Activated gamma-delta T cell (primary cell): ENCODE results near the gene GMEB2.
A peak's percentile ranks its signal among the peaks of the same experiment; 100 is the strongest.

Source experiments
- DNase-seq: peaks from one replicate; lab custom pipeline; 2025; lab: John Stamatoyannopoulos, UW

The GMEB2 gene

DNA sequence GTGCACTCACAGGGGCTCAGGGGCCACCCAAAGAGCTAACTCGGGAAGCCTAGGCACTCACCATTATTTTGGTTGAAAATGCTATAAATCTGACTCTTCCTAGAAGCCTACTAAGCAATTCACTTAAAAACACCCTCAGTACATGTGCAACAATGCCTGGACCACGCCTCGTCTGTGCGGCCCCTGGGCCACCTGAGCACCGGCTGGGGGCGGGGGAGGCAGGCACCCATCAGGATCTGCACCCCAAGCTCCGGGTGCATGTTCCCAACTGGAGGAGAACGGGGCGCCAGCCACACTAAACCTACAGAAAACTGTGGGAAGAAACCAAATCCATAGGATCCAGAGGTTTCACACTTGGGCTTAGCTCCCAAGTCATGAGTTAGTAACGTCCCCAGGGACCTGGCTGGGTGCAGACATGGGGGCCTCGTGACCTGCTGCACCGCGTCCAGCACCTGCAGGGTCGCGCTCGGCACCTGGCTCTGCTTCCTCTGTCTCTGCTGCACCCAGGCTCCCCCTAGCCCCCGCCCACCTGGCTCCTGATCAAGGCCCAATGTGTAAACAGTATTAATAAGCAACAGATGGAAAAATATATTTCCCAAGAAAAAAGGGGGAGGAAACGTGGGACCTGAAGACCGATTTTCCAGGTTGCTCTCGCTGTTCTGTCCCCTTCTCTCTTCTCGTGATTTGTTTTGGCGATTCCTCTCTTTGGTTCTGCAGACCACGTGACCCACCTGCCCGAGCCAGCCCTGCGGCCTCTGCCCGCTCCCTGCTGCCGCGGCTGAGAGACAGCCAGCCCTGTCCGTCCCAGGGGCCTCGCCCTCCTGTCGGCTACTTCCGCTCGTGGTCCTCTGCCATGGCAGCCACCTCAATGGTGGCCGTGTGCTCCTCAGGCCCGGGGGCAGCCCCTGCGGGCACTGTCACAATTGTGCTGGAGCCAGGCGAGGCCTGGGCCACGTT, 37.4 kb downstream of the GMEB2 start:
- no peak for DNase-seq

DNA sequence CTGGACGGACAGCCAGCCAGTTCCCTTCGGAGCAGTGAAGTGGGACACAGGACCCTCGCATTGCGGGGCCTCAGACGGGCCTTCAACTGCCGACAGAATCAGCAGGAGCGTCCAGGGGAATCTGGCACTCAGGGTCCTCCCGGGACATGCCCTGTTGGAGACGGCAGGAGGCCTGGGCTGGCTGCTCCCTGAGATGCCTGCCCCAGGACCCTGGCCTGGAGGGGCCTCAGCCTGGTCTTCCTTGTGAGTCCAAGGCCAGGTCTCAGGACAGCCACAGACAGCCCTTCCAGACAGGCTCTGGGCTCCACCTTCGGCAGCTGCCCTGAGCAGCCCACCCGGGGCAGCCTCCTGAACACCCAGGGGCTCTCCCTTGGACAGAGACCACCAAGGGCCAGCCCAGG, 38.3 kb downstream of the GMEB2 start:
- DNase-seq: no peak

DNA sequence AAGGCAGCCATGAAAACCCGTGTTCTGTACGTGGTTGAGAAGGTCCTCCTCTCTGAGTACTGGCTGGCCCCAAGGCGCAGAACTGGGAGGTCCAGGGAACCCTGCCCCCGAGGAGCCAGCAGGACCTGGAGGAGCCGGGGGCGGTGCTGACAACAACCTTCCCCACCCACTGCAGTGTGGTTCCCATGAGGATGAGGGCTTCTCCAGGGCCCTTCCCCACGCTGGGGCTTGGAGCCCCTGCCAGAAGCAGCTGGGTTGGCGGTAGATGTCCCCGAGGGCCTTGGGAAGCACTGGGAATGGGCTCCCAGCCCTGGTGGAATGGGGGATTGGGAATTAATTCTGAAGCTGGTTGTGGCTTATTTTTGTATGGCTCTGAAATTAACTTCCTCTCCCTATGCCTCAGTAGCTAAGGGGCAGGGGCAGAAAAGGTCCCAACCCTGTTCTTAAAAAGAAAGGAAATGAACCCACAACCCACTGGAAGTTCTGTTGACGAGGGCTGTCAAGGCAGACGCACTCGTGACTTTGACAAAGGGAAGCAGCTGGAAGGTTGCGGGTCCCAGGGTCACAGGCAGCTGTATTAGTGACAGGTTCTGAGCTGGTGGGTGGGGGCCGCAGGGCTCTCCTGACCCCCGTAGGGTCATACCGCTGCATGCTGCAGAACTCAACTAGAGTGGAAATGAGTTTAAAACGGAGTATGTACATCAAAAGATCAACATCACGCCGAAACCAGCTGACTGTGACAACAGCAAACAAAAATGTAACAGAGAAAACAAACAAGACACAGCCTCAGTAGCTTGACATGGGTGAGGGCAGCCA, 38.9 kb downstream of the GMEB2 start:
- DNase-seq: no peak

DNA sequence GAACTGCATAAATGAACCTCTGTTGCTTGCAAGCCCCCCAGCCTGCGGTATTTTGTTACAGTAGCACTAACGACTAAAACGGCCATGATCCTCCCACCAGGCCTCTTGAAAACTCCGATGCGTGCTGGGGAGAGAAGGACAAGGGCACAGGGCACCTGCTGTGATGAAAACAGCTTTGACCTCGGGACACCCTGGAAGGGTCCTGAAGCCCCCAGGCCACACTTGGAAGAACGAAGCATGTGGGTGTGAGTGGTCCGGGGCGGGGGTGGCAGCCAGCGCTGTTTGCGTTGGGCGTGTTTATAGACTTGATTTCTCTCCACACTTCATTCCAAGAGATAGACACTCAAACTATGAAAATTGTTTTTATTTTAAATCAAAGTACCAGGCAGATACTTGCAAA, 39.6 kb downstream of the GMEB2 start:
- DNase-seq: no peak

DNA sequence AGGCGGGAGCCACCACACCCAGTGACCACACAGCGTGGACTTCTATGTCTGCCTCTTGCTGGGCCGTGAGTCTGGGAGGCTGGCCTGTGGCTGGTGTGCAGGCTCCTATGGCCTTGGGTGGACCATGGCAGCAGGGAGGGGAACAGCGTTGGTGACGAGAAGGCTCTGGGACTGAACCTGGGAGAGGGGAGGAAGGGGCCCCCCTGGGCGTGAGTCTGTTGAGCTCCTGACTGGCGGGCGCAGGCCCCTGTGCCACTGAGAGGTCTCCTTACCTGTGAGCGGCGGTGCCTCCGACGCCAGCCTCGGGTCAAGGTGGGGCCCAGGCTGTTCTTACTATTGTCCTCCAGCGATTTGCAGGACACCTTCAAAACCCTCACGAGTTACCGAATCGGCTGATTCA, 40.1 kb downstream of the GMEB2 start:
- DNase-seq: no peak

DNA sequence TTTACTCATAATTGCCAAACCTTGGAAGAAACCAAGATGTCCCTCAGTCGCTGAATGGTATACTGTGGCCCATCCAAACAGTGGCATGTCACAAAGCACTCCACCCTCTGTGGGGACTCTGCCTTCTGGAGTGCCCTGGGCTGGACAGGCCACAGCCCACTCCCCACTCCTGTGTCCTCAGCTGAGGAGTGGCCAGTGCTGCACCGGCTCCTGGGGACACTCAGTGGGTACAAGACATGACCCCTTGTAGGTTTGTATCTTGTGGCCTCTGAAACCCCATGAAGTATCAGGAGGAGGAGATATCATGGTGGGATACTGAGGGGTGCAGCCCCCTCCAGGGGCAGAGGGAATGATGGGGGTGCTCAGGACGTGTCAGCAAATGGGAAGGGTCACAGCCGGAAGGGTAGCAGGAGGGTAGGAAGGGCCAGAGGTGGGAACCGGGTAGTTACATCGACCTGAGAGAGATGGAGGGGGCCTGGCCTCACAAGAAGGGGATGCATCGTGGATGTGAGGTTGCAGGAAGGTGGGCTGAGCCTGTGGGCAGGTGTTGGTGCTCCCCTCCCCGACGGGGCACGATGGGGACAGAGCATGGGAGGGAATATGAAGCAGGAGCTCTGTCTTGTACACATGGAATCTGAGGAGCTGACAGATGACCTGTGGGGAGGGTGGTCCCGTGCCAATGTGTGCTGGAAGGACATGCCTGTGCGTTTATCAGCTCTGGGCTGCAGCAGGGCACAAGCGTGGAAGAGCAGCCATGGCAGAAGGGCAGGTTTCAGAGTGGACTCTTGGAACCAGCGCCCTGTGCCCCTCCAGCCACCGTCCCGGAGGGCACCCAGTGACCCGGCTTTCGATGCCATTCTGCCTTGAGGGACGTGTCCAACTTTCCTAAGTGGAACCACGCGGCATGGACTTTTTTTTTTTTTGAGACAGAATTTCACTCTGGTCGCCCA, 41.0 kb downstream of the GMEB2 start:
- no peak for DNase-seq

DNA sequence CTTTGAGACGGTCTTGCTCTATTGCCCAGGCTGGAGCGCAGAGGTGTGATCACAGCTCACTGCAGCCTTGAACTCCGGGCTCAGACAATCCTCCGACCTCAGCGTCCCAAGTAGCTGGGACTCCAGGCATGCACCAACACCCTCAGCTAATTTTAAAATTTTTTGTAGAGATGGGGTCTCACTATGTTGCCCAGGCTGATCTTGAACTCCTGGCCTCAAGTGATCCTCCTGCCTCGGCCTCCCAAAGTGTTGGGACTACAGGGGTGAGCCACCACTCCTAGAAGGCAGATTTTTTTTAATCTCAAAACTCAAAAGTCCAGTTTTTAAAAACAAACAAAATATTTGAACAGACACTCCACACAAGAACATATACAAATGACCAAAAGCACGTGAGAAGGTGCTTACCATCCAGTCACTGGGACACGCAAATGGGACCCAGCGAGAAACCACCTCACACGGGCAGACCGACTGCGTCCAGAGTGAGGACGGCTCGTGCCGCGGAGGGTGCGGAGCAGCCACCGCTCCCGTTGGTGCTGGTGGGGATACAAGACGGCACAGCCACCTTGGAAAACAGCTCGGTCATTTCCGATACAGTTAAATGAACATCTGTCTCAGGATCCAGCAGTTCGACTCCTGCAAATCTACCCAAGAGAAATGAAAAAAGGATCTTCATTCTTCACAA, 44.4 kb downstream of the GMEB2 start:
- no peak for DNase-seq

DNA sequence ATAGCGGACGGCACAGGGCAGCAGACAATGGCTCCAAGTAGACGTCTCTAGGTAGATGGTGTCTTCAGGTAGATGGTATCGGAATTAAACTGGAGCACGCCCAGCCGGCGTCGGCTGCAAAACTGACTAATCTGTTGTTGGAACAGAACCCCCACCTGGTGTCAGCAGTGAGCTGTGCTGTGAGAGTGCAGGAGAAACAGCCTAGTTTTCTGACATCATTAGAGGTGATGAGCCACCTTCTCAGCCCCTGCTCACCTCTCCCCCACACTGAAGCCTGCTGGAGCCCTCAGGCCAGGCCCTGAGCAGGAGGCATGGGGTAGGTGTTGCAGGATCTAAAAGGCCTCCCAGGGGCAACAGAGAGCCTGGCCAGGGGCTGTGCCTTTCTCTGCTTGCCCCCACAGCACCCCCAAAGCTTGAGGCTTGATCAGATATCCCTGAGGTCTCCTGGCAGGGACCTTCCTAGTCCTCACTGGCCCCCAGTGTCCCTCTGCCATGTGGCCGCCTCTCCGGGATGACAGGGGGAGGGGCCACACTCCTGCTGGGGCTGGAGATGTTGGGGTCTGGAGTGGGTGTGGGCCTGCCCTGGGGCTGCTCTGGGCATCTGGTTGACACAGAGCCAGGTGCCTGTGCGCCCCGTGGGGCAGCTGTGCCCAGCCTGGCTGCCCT, 46.0 kb downstream of the GMEB2 start:
- no peak for DNase-seq

DNA sequence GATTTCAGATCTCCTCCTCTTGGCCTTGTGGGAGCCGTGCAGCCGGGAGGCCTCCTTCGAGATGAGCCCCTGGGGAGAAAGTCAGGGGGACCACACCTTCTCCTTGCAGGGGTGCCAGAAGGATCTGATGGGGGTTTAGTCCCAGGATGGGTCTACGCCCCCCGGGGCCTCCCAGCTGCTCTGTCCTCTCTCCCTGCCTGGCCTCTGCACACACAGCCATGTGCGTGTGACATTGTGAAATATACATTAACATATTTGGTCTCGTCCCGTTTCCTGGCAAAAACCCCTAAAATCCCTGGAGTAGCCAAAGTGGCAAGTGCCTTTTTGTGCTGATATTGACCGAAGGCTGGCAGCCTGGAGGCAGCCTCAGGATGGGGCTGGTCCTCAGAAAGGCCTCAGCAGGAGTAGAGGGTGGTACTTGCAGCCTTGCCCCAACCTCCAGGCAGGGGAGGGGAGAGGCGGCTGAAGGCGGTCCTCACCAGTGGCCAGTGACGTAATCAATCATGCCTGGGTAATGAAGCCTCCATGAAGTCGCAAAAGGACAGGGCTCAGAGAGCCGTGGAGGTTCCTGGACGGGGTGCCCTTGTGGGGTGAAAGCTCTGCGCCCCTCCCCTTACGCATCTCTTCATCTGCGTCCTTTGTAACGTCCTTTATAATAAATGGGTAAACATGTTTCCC, 47.7 kb downstream of the GMEB2 start:
- DNase-seq: no peak

DNA sequence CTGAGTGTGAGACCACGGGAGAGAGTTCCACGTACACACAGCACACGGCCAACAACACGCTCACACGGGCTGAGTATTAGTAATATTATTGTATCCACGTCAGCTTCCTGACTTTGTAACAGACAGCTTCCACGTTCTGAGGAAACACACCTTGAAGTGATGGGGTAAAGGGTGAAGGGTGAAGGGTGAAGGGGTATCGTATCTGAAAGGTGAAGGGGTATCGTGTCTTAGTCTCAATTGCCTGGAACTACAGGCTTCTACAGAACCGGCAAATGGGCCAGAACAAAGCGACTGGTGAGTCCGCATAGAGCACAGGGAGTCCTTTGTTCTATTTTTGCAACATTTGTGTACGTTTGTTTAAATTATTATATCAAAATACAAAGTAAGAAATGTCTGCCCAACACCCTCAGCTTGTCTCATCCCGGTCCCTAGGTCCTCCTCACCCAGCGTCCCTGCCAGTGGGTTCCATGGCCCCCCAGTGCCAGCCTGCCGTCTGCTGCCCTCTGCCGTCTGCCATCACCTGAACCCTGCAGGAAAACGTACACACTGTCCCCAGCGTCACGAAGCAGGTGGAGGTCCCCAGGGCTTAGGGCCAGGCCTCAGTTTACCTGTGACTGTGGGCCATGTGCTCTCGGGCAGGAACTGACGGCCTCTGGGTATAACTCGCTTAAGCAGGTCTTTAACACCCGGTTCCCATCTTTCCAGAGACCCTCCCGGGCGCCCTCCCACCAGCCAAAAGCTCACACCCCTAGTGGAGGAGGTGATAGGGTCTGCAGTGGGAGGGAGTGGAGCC, 48.5 kb downstream of the GMEB2 start:
- no peak for DNase-seq

DNA sequence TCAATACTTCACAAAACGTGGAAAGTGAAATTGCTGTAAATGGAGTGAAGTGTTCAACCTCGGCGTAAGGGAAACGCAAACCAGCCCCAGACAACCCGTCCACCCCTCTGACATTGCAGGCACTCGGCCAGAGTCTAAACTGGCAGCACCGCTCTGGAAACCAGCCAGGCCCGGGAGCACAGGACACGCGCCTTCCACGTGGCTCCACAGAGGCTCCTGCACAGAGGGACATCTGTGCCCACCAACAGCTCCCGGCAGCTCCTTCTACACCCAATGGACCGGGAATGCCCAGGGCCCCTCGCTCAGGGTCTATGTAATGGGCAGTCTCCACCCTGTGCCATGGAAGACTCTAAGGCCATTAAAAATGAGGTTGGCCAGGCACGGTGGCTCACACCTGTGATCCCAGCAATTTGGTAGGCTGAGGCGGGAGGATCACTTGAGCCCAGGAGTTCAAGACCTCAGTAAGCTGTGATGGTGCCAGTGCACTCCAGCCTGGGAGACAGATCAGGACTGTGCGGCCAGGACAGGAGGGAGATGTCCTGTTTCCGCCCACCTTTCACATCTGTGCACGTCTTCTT, 49.5 kb downstream of the GMEB2 start:
- no peak for DNase-seq

DNA sequence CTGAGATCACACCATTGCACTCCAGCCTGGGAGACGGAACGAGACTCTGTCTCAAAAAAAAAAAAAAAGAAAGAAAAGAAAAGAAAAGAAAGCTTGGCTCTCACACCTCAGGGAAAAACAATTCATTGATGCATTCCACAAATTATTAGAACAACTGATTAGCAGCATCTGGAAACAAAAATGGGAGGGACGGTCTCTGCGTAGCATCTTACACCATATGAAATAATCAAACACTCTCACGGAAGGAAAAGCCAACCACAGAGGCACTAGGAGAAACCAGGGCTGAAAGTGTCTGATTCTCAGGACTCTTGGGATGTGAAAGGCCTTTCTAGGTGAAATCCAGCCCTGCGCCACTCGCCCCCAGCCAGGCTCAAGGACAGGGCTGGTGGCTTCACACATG, 50.6 kb downstream of the GMEB2 start:
- DNase-seq: no peak

DNA sequence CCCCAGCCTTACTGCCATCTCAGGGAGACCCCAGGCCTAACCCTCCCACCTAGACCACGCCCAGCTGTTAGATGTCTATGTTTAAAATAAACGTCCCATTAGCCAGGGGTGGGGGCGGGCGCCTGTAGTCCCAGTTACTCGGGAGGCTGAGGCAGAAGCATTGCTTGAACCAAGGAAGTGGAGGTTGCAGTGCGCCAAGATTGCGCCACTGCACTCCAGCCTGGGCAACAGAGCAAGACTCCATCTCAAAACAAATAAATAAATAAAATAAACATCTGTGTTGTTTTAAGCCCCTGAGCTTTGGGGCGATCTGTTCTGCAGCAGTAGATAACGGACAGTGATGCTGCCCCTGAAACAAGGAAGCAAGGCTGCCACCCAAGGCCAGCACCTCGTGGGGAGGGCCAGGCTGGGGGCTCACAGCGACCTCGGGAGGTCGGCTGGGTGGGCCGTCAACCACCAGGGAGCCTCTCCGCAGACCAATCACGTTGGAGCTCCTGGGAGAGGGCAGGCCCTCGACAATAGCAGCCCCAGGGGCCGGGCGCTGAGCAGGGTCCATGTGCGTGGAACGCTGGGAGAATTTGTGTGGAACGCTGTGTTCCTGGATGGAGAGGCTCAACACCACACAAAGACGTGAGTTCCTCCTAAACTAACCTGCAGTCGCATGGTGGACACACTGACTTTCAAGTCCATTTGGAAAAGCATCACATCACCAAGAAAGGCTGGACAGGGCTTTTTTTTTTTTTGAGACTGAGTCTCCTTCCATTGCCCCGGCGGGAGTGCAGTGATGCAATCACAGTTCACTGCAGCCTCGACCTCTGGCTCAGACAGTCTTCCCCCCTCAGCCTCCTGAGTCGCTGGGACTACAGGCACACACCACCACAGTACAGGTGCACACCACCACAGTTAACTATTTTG, 51.8 kb downstream of the GMEB2 start:
- DNase-seq: no peak

DNA sequence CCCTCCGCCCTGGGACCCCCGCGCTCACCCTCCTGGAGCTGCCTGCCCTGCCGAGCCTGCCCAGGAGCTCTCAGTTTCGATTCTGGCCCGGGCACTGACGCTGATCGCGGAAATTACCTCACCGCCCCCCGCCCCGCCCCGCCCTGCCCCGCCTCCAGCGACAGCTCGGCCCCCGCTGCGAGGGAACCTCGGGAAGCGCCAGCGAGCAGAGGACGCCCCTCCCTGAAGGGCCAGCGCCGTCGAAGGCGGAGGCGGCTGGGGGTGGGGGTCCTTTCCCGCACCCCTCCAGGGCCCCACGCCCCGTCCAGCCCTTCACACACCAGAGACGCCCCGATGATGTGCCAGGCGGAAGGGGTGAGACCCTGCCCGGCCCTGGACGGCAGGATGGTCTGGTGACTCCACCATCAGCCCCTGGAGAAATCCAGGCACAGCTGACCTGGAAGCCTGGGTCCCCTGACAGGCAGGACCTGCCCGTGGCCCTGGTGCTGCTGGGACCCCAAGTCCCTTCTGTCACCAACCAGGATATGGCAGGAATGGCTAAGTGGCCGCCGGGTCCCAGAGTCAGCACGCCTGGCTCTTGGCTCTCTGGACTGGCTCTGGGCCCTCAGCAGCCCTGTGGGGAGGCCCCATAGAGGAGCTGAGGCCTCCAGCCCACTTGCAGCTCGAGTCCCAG, 52.6 kb downstream of the GMEB2 start, which contains the start of gene HELZ2:
HELZ2 (minus strand) TSS at position 84 of the 673 bp plus-strand sequence. CDS start 1,854 bp downstream, outside the sequence.
- DNase-seq: peak; percentile 46

DNA sequence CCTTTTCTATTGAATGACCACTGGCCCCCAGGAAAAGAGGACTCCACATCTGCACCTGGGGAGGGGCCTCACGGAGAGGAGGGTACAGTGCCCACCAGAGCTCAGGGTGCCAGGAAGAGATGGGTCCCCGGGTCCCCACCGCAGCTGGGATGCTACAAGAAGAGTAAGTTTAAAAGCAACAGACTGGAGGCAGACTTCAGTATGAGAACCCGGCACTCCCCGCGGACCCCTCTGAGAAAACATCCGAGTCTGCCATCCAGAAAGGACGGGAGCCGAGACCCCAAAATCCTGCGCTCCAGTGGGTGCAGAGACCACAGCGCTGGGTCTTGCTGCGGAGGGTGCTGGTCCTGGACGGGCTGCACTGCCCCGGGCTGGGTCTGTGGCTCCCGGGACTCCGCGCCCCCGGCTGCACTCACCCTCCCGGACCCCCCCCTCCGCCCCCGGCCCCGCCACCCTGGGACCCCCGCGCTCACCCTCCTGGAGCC, 53.2 kb downstream of the GMEB2 start:
- no peak for DNase-seq

DNA sequence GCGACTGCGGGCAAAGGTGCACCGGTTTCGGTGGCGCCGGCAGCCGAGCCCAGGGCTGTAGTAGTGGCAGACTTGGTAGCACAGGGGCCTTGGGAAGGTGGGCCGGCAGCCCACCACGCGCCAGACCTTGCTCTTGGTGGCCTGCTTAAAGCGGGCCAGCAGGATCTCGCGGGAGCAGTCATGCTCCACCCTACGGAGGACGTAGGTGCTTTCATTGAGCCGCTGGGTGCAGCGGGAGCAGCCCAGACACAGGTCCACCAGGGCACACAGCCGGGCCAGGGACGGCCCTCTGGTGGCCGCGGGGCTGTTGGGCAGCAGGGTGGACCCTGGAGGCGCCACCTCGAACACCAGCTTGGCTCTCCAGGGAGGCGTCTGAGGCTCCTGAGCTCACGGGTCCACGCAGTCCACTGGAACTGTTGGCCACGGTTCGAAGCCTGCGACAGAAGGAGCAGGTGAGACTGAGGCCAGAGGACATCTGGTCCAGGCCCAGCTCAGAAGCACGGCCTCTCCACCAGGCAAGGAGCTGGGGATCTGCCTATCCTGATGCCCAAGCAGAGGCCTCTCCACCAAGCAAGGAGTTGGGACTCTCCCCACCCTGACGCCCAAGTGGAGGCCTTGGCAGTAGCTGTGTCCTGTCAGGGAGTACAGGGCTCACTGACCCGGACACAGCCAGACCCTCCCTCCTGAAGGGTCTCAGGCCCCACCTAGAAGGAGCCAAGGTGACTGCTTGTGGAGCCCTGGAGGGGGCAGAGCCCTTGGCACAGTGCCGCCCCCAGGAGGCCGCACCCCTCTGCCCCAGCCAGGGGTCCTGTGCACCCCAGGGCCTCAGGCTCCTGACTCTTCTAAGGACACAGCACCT, 53.9 kb downstream of the GMEB2 start:
- DNase-seq: no peak
